Mononuclear cell (primary cell): ENCODE data around the gene LRRN4. TPM values are rescaled to one million over a fixed set of nuclear protein-coding genes. Genes with fewer than 3 reads are reported as not detected.

Source experiments
- H3K27me3 ChIP-seq: 2 replicates; pipeline ENCODE4 v1.6.0; 2011; ENCODE audit warnings: low read length, control low read depth; ENCODE audit not compliant: insufficient read depth
- H3K4me1 ChIP-seq: 2 replicates; pipeline ENCODE4 v1.5.1; 2011; ENCODE audit warnings: mild to moderate bottlenecking, low read length, control low read depth; ENCODE audit not compliant: insufficient read depth
- H3K4me3 ChIP-seq: 2 replicates; pipeline ENCODE4 v1.5.1; 2011; ENCODE audit warnings: mild to moderate bottlenecking, low read length, moderate library complexity
- H3K9me3 ChIP-seq: 2 replicates; pipeline ENCODE4 v1.5.1; 2011; ENCODE audit warnings: low read depth, mild to moderate bottlenecking, control low read depth, low read length
- total RNA-seq: library from RNA; depleted of rRNA; stranded (reverse); fragments of >200 nt; gene quantifications from one replicate; pipeline ENCODE4 v1.2.3, GENCODE V29; 2012

LRRN4 gene
- total RNA-seq, 1 donor, result not detected

DNA sequence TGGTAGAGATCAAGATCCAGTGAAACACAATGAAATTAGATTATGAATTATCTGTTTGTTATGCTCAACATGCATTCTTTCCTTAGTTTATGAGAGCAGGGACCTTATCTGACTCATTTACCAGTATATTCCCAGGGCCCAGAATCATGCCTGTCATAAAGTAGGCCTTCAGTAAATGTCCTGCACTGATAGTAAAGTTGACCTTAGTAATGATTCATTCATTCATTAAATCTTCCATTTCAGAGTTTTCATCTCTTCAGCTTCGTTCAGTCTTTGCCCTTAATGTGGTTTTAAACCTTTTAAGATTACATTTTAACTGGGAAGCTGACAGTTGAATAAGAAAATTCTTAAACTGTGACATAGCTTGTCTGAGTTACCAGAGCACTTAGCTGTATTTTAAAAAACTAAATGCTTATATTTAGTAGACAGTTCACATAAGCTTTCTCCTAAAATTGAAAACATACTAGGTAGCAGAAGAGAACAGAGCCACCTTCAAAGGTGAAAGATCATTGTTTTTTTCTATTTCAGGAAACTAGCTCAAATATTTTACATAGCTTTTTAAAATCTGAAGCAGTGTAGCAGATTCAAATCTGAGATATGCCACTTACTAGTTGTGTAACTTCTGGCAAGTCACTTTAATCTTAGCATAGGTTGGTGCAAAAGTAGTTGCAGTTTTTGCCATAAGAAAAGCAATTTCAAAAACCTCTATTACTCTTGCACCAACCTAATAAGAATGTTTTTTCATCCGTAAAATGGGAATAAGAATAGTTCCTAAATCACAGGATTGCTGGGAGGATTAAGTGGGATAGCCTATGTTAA lies 62.0 kb downstream of the LRRN4 start:
- no peaks in the 10 kb centered on the region for H3K27me3 ChIP-seq
- no peaks in the 10 kb centered on the region for H3K9me3 ChIP-seq
- H3K4me3 ChIP-seq, result no peak overlapping the region
- peaks cover 14% of the 10 kb centered on the region for H3K4me1 ChIP-seq

GRCh38 chr20:5990946-5991345 lies 62.9 kb downstream of the LRRN4 start:
- no peaks in the 10 kb centered on the region for H3K27me3 ChIP-seq
- no peaks in the 10 kb centered on the region for H3K9me3 ChIP-seq
- no peak overlapping the region for H3K4me3 ChIP-seq
- peaks cover 7% of the 10 kb centered on the region for H3K4me1 ChIP-seq

Other genes with a start within 250 kb of the LRRN4 start
- gene CHGB, start 142.6 kb downstream of the LRRN4 start, total RNA-seq, result 0.10 TPM
- gene TRMT6, start 103.5 kb downstream of the LRRN4 start, total RNA-seq, result 5.2 TPM
- 2.0 TPM for gene MCM8, start 103.4 kb downstream of the LRRN4 start, total RNA-seq
- gene CRLS1, start 47.9 kb downstream of the LRRN4 start, total RNA-seq, result 10.1 TPM
- gene FERMT1, start 69.0 kb upstream of the LRRN4 start, total RNA-seq, result under 0.01 TPM